Endometrial microvascular endothelial cells (primary cell): ENCODE results near the gene GCH1. TPM values are rescaled to one million over a fixed set of nuclear protein-coding genes. Genes with fewer than 3 reads are reported as not detected.
"Not testable (repeated sequence)": the region's sequence is repeated elsewhere in the genome, so short reads cannot be mapped to it uniquely, and the experiment has no call there.

Source experiments
- in situ Hi-C: cut with HindIII; loops from 2 replicates; pipeline ENCODE4 v1.10.0; 2017; ENCODE audit warnings: low sequenced_read_pairs, low pct_unique_long_range_greater_than_20kb; ENCODE audit errors: inconsistent ontology term
- total RNA-seq: library from RNA; depleted of rRNA; stranded (reverse); fragments of >200 nt; gene quantifications from one replicate; pipeline ENCODE4 v1.2.3, GENCODE V29; 2015; ENCODE audit errors: inconsistent ontology term

The GCH1 gene, protein sequence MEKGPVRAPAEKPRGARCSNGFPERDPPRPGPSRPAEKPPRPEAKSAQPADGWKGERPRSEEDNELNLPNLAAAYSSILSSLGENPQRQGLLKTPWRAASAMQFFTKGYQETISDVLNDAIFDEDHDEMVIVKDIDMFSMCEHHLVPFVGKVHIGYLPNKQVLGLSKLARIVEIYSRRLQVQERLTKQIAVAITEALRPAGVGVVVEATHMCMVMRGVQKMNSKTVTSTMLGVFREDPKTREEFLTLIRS
- total RNA-seq = 9.9 TPM

- in situ Hi-C loops = no loop called here
Observed at GRCh38 chr14:54902521-54903420, at the start of gene GCH1. Gene GCH1, minus strand, starts transcription at chr14:54902826. Its CDS starts 163 bp downstream, at chr14:54902663.

DNA sequence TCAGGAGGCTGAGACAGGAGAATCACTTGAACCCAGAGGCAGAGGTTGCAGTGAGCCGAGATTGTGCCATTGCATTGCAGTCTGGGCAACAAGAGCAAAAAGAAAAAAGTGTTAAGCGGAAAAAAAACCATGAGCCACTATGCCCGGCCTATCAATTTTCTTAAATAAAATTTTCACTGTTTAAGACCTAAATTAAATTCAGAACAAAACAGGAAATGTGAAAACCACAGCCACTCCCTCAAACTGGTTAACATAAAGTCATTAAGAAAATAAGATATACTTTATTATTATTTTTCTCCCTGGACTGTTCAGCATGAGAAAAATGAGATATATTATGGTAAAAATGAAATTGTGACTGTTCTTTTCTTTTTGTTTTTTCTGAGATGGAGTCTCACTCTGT is 44.6 kb upstream of the GCH1 start:
- in situ Hi-C loops = no loop called here

DNA sequence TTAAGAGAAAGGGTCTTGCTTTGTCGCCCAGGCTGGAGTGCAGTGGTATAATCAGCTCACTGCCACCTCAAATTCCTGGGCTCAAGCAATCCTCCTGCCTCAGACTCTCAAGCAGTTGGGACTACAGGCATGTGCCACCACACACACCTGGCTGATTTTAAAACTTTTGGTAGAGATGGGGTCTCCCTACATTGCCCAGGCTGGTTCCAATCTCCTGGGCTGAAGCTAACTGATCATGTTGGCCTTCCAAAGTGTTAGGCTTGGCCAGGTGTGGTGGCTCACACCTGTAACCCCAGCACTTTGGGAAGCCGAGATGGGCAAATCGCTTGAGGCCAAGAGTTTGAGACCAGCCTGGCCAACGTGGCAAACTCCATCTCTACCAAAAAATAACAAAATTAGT is 43.9 kb upstream of the GCH1 start:
- in situ Hi-C loops = no loop called here

- in situ Hi-C loops = no loop called here
Observed at GRCh38 chr14:54944737-54945391, 42.2 kb upstream of the GCH1 start.

DNA sequence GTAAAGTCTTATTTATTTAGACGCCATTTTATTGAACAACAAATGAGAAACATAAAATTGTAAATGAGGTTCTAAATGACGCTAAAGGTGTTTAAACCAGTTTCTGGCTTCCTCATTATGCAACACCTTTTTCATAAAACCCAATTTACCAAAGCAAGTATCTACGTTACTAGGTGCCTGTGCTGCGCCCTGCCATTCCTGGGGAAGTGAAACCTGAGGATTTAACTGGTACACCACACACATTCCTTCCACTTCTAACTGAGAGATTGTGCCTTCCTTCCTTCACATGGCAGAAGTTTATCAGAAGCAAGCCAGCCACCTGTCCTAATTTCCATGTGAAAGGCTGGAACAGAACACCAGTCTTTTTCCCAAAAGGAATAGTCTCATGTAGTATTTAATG is 40.3 kb upstream of the GCH1 start:
- in situ Hi-C loops = no loop called here

DNA sequence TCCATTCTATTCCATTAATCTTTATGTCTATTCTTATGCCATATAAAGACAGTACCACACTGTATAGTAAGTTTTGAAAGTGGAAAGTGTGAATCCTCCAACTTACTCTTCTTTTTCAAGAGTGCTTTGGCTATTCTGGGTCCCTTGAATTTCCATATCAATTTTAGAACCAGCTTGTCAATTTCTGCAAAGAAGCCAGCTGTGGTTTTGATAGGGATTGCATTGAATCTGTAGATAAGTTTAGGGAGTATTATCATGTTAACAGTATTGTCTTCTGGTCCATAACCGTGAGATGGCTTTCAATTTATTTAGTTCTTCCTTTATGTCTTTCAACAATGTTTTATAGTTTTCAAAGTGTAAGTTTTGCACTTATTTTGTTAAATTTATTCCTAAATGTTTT is 34.2 kb upstream of the GCH1 start:
- in situ Hi-C loops = no loop called here

DNA sequence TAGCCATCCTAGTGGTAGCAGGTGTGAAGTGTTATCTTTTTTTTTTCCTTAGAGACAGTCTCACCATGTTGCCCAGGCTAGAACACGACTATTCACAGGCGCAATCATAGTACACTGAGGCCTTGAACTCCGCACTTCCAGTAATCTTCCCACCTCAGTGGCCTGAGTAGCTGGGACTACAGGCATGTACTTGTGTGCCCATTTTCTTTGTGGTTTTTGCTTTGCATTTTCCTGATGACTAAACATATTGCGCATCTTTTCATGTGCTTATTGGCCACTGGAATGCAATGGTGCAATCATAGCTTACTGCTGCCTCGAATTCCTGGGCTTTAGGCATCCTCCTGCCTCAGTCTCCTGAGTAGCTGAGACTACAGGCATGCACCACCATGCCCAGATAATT is 33.3 kb upstream of the GCH1 start:
- in situ Hi-C loops = no loop called here

GRCh38 chr14:54935100-54935499 is 32.5 kb upstream of the GCH1 start:
- in situ Hi-C loops = no loop called here

DNA sequence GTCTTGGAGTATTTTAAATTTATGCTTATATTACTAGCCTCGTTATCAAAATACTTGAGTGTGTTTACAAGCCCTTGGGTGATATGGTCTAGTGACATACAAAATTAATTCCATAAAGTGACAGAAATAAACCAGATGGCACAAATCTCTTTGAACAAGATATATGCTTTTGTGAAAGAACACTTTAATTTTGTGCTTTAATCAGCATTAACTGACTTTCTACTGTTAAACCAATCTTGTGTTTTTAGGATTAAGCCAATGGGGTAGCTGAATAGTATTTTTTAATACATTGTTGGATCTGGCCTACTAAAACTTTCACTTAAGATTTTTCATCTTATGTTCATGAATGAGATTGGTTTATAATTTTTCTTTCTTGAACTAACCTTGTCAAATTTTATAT is 30.4 kb upstream of the GCH1 start:
- in situ Hi-C loops = no loop called here

- in situ Hi-C loops = no loop called here
Observed at GRCh38 chr14:54931598-54932340, 29.1 kb upstream of the GCH1 start.

- in situ Hi-C loops = no loop called here
Observed at GRCh38 chr14:54931101-54931500, 28.5 kb upstream of the GCH1 start.

DNA sequence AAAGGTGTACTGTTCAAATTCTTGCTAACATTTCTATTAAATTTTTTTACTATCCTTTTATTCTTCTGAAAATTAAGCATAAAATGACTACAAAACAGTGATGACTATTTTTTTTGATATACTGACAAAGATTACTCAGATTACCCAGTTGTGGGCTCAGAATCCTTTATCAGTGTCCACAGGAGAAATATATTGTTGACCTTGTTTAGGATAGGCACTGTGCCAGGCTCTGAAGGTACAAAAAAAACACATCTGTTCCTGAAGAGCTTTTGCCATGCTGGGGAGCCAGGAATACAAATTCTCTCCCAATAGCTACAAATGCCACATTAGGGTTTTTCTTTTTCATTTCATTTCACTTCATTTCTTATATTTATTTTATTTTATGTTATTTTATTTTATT is 26.9 kb upstream of the GCH1 start:
- in situ Hi-C loops = no loop called here

DNA sequence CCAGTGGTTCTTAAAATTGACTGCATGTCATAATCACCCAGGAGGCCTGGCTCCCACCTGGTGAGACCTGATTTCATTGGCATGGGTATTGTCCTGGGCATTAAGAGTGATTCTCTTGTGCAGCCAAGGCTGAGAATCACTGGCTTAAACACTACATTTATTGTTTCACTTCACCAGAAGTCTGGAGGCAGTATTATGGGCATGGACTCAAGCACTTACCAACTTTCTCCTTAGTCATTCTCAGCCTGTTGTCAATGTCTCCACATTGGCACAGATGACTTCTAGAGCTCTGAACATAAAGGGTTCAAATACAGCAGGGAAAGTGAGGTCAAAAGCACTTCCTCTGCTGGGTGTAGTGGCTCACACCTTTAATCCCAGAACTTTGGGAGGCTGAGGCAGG is 25.6 kb upstream of the GCH1 start:
- in situ Hi-C loops = no loop called here

GRCh38 chr14:54927551-54927950 is 24.9 kb upstream of the GCH1 start:
- in situ Hi-C loops = no loop called here

GRCh38 chr14:54926570-54926969 is 23.9 kb upstream of the GCH1 start:
- in situ Hi-C loops = not testable (repeated sequence)

DNA sequence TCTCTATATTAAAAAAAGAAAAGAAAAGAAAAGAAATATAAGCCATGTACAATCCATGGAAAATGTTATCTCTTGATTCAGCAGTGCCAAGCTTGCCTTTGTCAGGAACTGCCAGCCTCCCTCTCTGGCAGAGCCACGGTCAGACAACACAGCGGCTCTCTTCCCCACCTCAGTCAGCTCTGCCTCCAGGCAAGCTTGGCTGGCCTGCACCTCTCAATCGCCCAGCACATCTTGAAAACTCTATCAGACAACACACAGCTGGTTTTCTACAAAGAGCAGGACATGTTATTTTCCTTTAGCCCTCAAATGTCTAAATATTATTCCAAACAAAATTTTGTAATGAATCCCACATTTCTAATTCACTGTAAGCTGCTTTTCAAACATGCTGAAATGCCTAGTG is 20.0 kb upstream of the GCH1 start:
- in situ Hi-C loops = no loop called here

DNA sequence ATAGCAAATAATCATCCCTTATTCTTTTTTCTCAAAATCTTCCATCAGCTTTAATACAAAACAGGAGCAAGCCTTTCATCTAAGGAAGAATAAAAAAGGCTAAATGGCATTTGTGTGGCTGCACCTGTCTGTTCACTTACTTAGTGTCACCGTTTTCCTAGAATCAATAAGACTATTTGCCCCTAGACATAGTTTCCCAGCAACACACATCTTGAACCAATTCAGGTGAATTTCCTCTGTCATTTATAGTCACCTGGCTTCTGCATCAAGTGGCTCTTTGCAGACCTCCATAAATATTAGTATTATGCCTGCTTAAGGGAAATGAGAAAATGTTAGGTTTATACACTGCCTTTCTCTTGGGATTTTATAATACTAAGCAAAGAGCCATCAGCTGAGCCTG is 17.4 kb upstream of the GCH1 start:
- in situ Hi-C loops = no loop called here

DNA sequence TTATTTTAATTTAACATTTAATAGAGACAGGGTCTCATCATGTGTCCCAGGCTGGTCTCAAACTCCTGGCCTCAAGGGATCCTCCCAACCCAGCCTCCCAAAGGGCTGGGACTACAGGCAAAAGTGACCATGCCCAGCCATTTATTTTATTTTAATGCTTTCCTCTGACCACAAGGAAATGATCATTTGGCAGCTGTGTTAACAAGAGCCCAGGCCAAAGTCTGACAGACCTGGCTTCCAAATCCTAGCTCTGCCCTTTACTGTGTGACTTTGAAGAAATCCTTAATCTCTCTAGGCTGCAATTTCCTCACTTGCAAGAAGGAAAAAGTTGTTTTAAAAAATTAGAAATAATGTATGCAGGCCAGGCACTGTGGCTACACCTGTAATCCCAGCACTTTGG is 16.7 kb upstream of the GCH1 start:
- in situ Hi-C loops = no loop called here

- in situ Hi-C loops = no loop called here
Observed at GRCh38 chr14:54918427-54918826, 15.8 kb upstream of the GCH1 start.
